Loucy (cell line): ENCODE measurements around the gene CTNNBIP1.

Experiments
- H2AFZ ChIP-seq: fragments of 200-600 bp; sonication (generic); 2 replicates; pipeline ENCODE4 v1.6.0; 2016; ENCODE audit warnings: antibody characterized with exemption, mild to moderate bottlenecking, low read length, moderate library complexity
- H3F3A ChIP-seq: fragments of 200-600 bp; 2 replicates; pipeline ENCODE4 v1.6.0; 2016; ENCODE audit warnings: antibody characterized with exemption, low read depth, mild to moderate bottlenecking
- H3K27me3 ChIP-seq: fragments of 200-600 bp; sonication (generic); 2 replicates; pipeline ENCODE4 v1.6.1; 2014; ENCODE audit warnings: low read length, mild to moderate bottlenecking; ENCODE audit not compliant: insufficient read depth, poor library complexity, severe bottlenecking
- H3K36me3 ChIP-seq: fragments of 200-600 bp; sonication (generic); 2 replicates; pipeline ENCODE4 v1.6.1; 2016; ENCODE audit warnings: low read length; ENCODE audit not compliant: insufficient read depth
- H3K4me1 ChIP-seq: fragments of 200-600 bp; sonication (generic); 2 replicates; pipeline ENCODE4 v1.5.1; 2014; ENCODE audit warnings: low read length, mild to moderate bottlenecking; ENCODE audit not compliant: insufficient read depth, poor library complexity, severe bottlenecking
- H3K4me2 ChIP-seq: fragments of 200-600 bp; sonication (generic); 2 replicates; pipeline ENCODE4 v1.6.0; 2014; ENCODE audit warnings: antibody characterized with exemption, low read length, low read depth, mild to moderate bottlenecking; ENCODE audit not compliant: poor library complexity, severe bottlenecking
- H3K4me3 ChIP-seq: fragments of 200-600 bp; sonication (generic); 2 replicates; pipeline ENCODE4 v1.5.1; 2014; ENCODE audit warnings: low read length, mild to moderate bottlenecking, mixed read lengths; ENCODE audit not compliant: poor library complexity, severe bottlenecking
- H3K79me2 ChIP-seq: fragments of 200-600 bp; sonication (generic); 2 replicates; pipeline ENCODE4 v1.6.1; 2014; ENCODE audit warnings: low read length; ENCODE audit not compliant: insufficient read depth
- H3K9ac ChIP-seq: fragments of 200-600 bp; sonication (generic); 2 replicates; pipeline ENCODE4 v1.6.0; 2014; ENCODE audit warnings: mild to moderate bottlenecking, low read depth, low read length, moderate library complexity; ENCODE audit not compliant: poor library complexity, severe bottlenecking
- H3K9me2 ChIP-seq: fragments of 200-600 bp; sonication (generic); replicated peaks from 2 replicates; pipeline ENCODE4 v1.6.1; 2016; ENCODE audit warnings: low read depth, low read length, mixed read lengths
- H3K9me3 ChIP-seq: fragments of 200-600 bp; sonication (generic); 2 replicates; pipeline ENCODE4 v1.6.1; 2014; ENCODE audit warnings: mild to moderate bottlenecking, antibody characterized with exemption, low read length, low read depth; ENCODE audit not compliant: insufficient read depth
- H4K20me1 ChIP-seq: fragments of 200-600 bp; sonication (generic); 2 replicates; pipeline ENCODE4 v1.6.0; 2014; ENCODE audit warnings: antibody characterized with exemption, low read length, mild to moderate bottlenecking; ENCODE audit not compliant: insufficient read depth, poor library complexity, severe bottlenecking
- CTCF ChIP-seq: fragments of 200-600 bp; sonication (generic); conservative IDR thresholded peaks from 2 replicates; pipeline ENCODE4 v1.5.1; 2014; ENCODE audit warnings: mild to moderate bottlenecking, antibody characterized with exemption, low read length
- EZH2phosphoT487 ChIP-seq: fragments of 200-600 bp; IDR thresholded peaks from 2 replicates; pipeline ENCODE4 v1.6.1; 2018; ENCODE audit warnings: antibody characterized with exemption, mild to moderate bottlenecking, moderate library complexity, borderline replicate concordance

Gene CTNNBIP1

GRCh38 chr1:9866836-9867235, 43.2 kb downstream of the CTNNBIP1 start:
- Histone ChIP-seq H3K36me3 (peaks cover 10% of the 10 kb centered on the region; the same call in 1 of the 2 replicates), H3K27me3 (no peaks in the 10 kb centered on the region), H3K79me2 (no peaks in the 10 kb centered on the region), H2AFZ (no peak overlapping the region), H4K20me1 (no peaks in the 10 kb centered on the region), H3K9me2 (no peaks in the 10 kb centered on the region), H3K4me2 (no peak overlapping the region), H3K9me3 (no peaks in the 10 kb centered on the region), H3K4me1 (no peaks in the 10 kb centered on the region), H3K9ac (no peak overlapping the region), H3F3A (no peaks in the 10 kb centered on the region), H3K4me3 (no peak overlapping the region)
- TF ChIP-seq CTCF (no peak), EZH2phosphoT487 (no peak)

GRCh38 chr1:9865724-9866123, 44.3 kb downstream of the CTNNBIP1 start:
- H2AFZ ChIP-seq, result no peak overlapping the region

GRCh38 chr1:9863371-9863770, 46.7 kb downstream of the CTNNBIP1 start:
- no peaks in the 10 kb centered on the region for H3F3A ChIP-seq
- H3K36me3 ChIP-seq, result 0 out of 2 replicates have a peak, but pooled peaks cover 3% of the 10 kb centered on the region
- no peaks in the 10 kb centered on the region for H3K4me1 ChIP-seq
- H3K27me3 ChIP-seq, result no peaks in the 10 kb centered on the region
- no peak overlapping the region for H3K4me2 ChIP-seq
- no peak overlapping the region for H3K4me3 ChIP-seq
- H3K9me2 ChIP-seq, result no peaks in the 10 kb centered on the region
- no peaks in the 10 kb centered on the region for H3K9me3 ChIP-seq
- no peaks in the 10 kb centered on the region for H4K20me1 ChIP-seq
- H2AFZ ChIP-seq, result no peak overlapping the region
- no peak for TF ChIP-seq EZH2phosphoT487
- no peak for TF ChIP-seq CTCF
- H3K79me2 ChIP-seq, result no peaks in the 10 kb centered on the region
- no peak overlapping the region for H3K9ac ChIP-seq

More at GRCh38 chr1:9865724-9866123, 44.3 kb downstream of the CTNNBIP1 start:
- H3K27me3 ChIP-seq, result no peaks in the 10 kb centered on the region
- H3K4me1 ChIP-seq, result no peaks in the 10 kb centered on the region
- H4K20me1 ChIP-seq, result no peaks in the 10 kb centered on the region
- H3K4me3 ChIP-seq, result no peak overlapping the region
- no peaks in the 10 kb centered on the region for H3K79me2 ChIP-seq
- no peaks in the 10 kb centered on the region for H3F3A ChIP-seq
- TF ChIP-seq EZH2phosphoT487 (no peak), CTCF (no peak)
- H3K9ac ChIP-seq, result no peak overlapping the region
- H3K9me3 ChIP-seq, result no peaks in the 10 kb centered on the region
- H3K9me2 ChIP-seq, result no peaks in the 10 kb centered on the region
- peaks cover 10% of the 10 kb centered on the region; the same call in 1 of the 2 replicates for H3K36me3 ChIP-seq
- H3K4me2 ChIP-seq, result no peak overlapping the region
